GM21717 (cell line): ENCODE measurements around the gene NACC2.

ENCODE experiments used
- ATAC-seq: cut with Tn5 transposase; IDR thresholded peaks from one replicate; pipeline ENCODE4 v1.9.1; 2021; ENCODE audit warnings: mild to moderate bottlenecking, moderate library complexity; ENCODE audit not compliant: unreplicated experiment

The NACC2 gene

GRCh38 chr9:135965124-135965756 is 129.8 kb downstream of the NACC2 start:
- ATAC-seq = no peak

GRCh38 chr9:135963938-135964337 is 131.2 kb downstream of the NACC2 start:
- ATAC-seq = no peak

GRCh38 chr9:135963338-135963737 is 131.8 kb downstream of the NACC2 start:
- no peak for ATAC-seq

GRCh38 chr9:135962696-135963307 is 132.3 kb downstream of the NACC2 start:
- no peak for ATAC-seq

GRCh38 chr9:135961811-135962695 is 133.0 kb downstream of the NACC2 start:
- ATAC-seq = no peak

- peak; percentile 66 for ATAC-seq
Measured at GRCh38 chr9:135961277-135961715, 133.8 kb downstream of the NACC2 start, which contains the start of gene UBAC1. TSS of gene UBAC1 (minus strand) at chr9:135961373. CDS start at chr9:135961162, 211 bp downstream.

GRCh38 chr9:135960411-135961276 is 134.4 kb downstream of the NACC2 start:
- ATAC-seq = peak; percentile 17

GRCh38 chr9:135959814-135960213 is 135.3 kb downstream of the NACC2 start:
- no peak for ATAC-seq

GRCh38 chr9:135958485-135958884 is 136.6 kb downstream of the NACC2 start:
- ATAC-seq = no peak

GRCh38 chr9:135957431-135957830 is 137.7 kb downstream of the NACC2 start:
- no peak for ATAC-seq

GRCh38 chr9:135956802-135957174 is 138.3 kb downstream of the NACC2 start:
- no peak for ATAC-seq
